Adrenal gland (tissue), 12 donors: ENCODE measurements around the gene MUC2. TPM values are rescaled to one million over a fixed set of nuclear protein-coding genes. Genes with fewer than 3 reads are reported as not detected.

ENCODE experiments used
- DNase-seq, 7 donors: peaks; one replicate each; pipeline ENCODE4 v3.0.0-alpha.2; 2019 to 2020
- H3K27ac ChIP-seq, 5 donors: fragments of 200-600 bp; sonication (generic) in 4 of 5; 1 replicate in 3 of 5; 2 replicates in 2 of 5; pipeline versions ENCODE4 v1.5.1 to v1.8.0; 2016 to 2020; ENCODE audit warnings: mild to moderate bottlenecking in 1 of 5
- H3K27me3 ChIP-seq: fragments of 200-600 bp; 2 replicates; pipeline ENCODE4 v1.8.0; 2021
- H3K36me3 ChIP-seq, 2 donors: fragments of 200-600 bp; replicated peaks in 1 of 2; 1 replicate in 1 of 2; 2 replicates in 1 of 2; pipeline versions ENCODE4 v1.5.1 to v1.8.0; 2018 to 2022
- H3K4me1 ChIP-seq, 2 donors: fragments of 200-600 bp; replicated peaks in 1 of 2; 1 replicate in 1 of 2; 2 replicates in 1 of 2; pipeline versions ENCODE4 v1.5.1 to v1.8.0; 2018 to 2021
- H3K4me3 ChIP-seq, 4 donors: fragments of 200-600 bp; sonication (generic) in 3 of 4; one replicate each; pipeline ENCODE4 v1.5.1; 2016 to 2018
- H3K9me3 ChIP-seq, 3 donors: fragments of 200-600 bp; sonication (generic) in 1 of 3; replicated peaks in 1 of 3; 1 replicate in 2 of 3; 2 replicates in 1 of 3; pipeline versions ENCODE4 v1.5.1 to v1.8.0; 2016 to 2021
- POLR2A ChIP-seq, 2 donors: fragments of 450-650 bp; IDR thresholded peaks; one replicate each; pipeline ENCODE4 v1.6.1; 2017; ENCODE audit warnings: antibody characterized with exemption in 2 of 2, mild to moderate bottlenecking in 2 of 2, moderate library complexity in 1 of 2
- WGBS, 4 donors: extraction: QIAGEN DNeasy Blood & Tissue Kit in 2 of 4; methylation state at CpG; one replicate each; pipeline versions ENCODE4 v1.1.5 to v1.1.7; 2013 to 2017; 5-methylcytosine and 5-hydroxymethylcytosine counted together
- intact Hi-C, 2 donors: fragments of 100-400 bp; cut with DNase I; formaldehyde crosslinking; loops; one replicate each; pipeline versions ENCODE4 v1.14.1 to v1.15.0; 2022 to 2023
- polyA plus RNA-seq, 3 donors: library from polyadenylated mRNA; stranded (reverse); fragments of 200-250 nt in 2 of 3; fragments of 350-450 nt in 1 of 3; fragmentation: Illumina TruSeq in 1 of 3; extraction: RNeasy Lipid Tissue Mini Kit (QIAGEN cat#74804) in 1 of 3; gene quantifications; one replicate each; pipeline ENCODE4 v1.2.3, GENCODE V29; 2013 to 2014
- total RNA-seq, 9 donors: library from RNA; depleted of rRNA in 4 of 9; stranded (reverse); fragments of >200 nt in 4 of 9; fragments of 120-200 nt in 1 of 9; fragmentation: NEBNext Ultra II Directional in 1 of 9; extraction: Animal tissue kit (Norgen Biotek cat#: 25700) in 1 of 9; gene quantifications; one replicate each; pipeline versions ENCODE4 v1.1.0 to v1.2.4, GENCODE V29; 2013 to 2023
- TF ChIP-seq, protein P1 (sequence below), 6 experiments: fragments of 450-650 bp in 4 of 6; fragments of 200-600 bp in 2 of 6; sonication (generic) in 1 of 6; IDR thresholded peaks; 1 replicate in 5 of 6; 2 replicates in 1 of 6; pipeline versions ENCODE4 v1.5.1 to v1.8.0; 2016 to 2021; ENCODE audit warnings: antibody characterized with exemption in 6 of 6, mild to moderate bottlenecking in 2 of 6, moderate library complexity in 1 of 6
- donor health status: healthy with polysubstance abuse.
- donor health status: Bipolar disorder and iron deficiency.
- donor health status: DM: yes; HTN: yes; CAD: no.
- donor health status: DM: no; HTN: no; CAD: no.
- donor health status: DM: no; HTN: no; CAD: no.
- donor health status: DM: yes; HTN: yes; CAD: no.

The MUC2 gene
- total and polyA plus RNA-seq, 12 donors = under 0.01 to 0.31 (median 0.12) TPM; not detected in 7

DNA sequence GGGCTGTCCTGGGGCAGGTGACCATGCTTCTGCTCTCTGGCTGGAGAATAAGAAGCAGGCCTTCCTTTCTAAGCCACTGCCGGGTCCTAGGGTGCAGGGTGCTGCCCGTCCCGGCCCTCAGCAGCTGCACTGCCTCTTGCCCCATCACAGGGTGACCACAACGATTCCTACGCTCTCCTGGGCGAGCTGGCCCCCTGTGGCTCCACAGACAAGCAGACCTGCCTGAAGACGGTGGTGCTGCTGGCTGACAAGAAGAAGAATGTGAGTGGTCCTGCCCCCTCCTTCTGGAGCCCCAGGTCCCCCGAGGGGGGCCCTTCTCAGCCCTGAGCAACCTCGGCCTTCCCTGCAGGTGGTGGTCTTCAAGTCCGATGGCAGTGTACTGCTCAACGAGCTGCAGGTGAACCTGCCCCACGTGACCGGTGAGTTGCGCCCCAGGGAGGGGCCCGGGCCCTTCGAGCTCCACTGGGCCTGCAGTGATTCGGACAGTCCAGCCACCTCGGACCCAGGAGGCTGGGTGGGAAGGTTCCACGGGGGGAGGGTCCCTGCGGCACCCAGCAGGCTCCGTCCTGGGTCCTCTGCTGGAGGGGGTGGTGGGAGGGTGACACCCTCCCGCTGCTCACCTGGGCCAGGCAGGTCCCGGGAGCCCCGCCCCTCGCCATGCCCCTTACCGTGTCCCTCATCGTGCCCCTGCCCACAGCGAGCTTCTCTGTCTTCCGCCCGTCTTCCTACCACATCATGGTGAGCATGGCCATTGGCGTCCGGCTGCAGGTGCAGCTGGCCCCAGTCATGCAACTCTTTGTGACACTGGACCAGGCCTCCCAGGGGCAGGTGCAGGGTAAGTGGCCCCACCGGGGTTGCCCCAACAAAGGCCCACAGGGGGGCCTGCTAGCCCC lies 8.3 kb downstream of the MUC2 start:
- intact Hi-C loops = no loop called here
- Histone ChIP-seq H3K27ac (no peak overlapping the region), H3K36me3 (no peaks in the 10 kb centered on the region), H3K9me3 (no peaks in the 10 kb centered on the region), H3K4me3 (no peak overlapping the region), H3K27me3 (no peaks in the 10 kb centered on the region), H3K4me1 (no peaks in the 10 kb centered on the region)
- TF ChIP-seq, protein P1, sequence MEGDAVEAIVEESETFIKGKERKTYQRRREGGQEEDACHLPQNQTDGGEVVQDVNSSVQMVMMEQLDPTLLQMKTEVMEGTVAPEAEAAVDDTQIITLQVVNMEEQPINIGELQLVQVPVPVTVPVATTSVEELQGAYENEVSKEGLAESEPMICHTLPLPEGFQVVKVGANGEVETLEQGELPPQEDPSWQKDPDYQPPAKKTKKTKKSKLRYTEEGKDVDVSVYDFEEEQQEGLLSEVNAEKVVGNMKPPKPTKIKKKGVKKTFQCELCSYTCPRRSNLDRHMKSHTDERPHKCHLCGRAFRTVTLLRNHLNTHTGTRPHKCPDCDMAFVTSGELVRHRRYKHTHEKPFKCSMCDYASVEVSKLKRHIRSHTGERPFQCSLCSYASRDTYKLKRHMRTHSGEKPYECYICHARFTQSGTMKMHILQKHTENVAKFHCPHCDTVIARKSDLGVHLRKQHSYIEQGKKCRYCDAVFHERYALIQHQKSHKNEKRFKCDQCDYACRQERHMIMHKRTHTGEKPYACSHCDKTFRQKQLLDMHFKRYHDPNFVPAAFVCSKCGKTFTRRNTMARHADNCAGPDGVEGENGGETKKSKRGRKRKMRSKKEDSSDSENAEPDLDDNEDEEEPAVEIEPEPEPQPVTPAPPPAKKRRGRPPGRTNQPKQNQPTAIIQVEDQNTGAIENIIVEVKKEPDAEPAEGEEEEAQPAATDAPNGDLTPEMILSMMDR (IDR thresholded peaks at IDR 0.05) = no peak
- TF ChIP-seq POLR2A (IDR thresholded peaks at IDR 0.05) = no peak
- 67 to 76% (median 70%) methylated on average over 5 to 33 of the region's 33 CpGs for WGBS, 4 donors
- peak in 1 of 7 donors; percentile 4 for DNase-seq

DNA sequence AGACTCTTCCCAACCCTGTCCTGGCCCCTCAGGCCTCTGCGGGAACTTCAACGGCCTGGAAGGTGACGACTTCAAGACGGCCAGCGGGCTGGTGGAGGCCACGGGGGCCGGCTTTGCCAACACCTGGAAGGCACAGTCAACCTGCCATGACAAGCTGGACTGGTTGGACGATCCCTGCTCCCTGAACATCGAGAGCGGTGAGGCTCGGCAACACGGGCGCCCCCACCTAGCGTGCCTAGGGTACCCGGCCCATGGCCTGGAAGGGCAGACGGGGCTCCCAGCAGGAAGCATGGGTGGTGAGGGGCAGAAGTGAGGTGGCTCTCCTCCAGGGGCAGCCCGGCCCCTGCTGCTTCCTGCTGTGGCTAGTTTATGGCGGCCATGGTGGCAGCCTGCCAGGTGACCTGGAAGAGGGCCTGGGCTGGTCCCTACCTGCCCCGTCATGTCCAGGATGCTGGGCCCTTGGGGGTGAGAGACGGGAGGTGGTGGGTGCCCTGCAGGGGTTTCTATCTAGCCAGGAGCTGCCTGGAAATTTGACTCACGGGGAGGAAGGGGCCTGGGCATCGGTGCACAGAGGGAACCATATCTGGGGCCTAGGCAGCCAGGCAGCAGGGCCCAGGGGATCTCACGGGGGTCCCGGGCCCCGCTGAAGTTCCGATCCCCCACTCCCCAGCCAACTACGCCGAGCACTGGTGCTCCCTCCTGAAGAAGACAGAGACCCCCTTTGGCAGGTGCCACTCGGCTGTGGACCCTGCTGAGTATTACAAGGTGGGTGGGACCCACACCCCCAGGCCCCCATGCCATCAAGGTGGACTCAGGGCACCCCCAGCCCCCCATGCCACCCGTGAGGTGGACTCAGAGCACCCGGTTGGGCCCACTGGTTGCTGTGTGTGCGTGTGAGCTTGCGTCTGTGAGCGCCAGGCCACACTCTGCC lies 9.2 kb downstream of the MUC2 start:
- 74 to 80% (median 76%) methylated on average over 11 to 34 of the region's 34 CpGs for WGBS, 4 donors
- H3K9me3 ChIP-seq = no peaks in the 10 kb centered on the region
- no peaks in the 10 kb centered on the region for H3K27me3 ChIP-seq
- no peak overlapping the region for H3K27ac ChIP-seq
- no peak for TF ChIP-seq POLR2A (IDR thresholded peaks at IDR 0.05)
- TF ChIP-seq, protein P1 (IDR thresholded peaks at IDR 0.05) = no peak
- no peak overlapping the region for H3K4me3 ChIP-seq
- intact Hi-C loops = no loop called here
- no peaks in the 10 kb centered on the region for H3K36me3 ChIP-seq
- H3K4me1 ChIP-seq = no peaks in the 10 kb centered on the region
- peak in 1 of 7 donors; percentile 5 for DNase-seq

DNA sequence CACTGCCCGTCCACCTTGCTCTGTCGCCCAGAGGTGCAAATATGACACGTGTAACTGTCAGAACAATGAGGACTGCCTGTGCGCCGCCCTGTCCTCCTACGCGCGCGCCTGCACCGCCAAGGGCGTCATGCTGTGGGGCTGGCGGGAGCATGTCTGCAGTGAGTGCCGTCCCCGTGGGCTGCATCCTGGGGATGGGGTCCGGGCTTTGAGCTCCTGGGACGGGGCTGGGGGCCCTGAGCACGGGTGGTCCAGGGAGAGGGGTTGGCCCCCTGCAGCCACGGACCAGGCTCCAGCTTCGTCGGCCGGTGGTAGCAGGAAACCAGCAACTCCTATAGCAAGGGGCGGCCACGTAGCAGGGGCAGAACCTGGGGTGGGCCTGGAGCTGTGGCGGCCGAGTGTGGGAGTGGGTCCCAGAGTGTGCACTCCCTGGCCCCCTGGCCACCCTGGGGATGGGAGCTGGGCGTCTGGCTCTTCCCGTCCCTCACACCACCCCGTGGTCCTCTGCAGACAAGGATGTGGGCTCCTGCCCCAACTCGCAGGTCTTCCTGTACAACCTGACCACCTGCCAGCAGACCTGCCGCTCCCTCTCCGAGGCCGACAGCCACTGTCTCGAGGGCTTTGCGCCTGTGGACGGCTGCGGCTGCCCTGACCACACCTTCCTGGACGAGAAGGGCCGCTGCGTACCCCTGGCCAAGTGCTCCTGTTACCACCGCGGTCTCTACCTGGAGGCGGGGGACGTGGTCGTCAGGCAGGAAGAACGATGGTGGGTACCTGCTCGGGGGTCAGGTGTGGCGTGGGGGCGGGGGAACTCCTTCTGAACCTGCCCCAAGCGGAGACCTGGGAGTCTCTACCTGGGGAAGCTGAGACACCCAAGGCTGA lies 10.1 kb downstream of the MUC2 start:
- no peak for TF ChIP-seq POLR2A (IDR thresholded peaks at IDR 0.05)
- TF ChIP-seq, protein P1 (IDR thresholded peaks at IDR 0.05) = no peak
- no peaks in the 10 kb centered on the region for H3K27me3 ChIP-seq
- no peaks in the 10 kb centered on the region for H3K4me1 ChIP-seq
- no peaks in the 10 kb centered on the region for H3K36me3 ChIP-seq
- no peak overlapping the region for H3K27ac ChIP-seq
- DNase-seq = peak in 1 of 7 donors; percentile 5
- no peak overlapping the region for H3K4me3 ChIP-seq
- WGBS, 4 donors = 60 to 74% (median 71%) methylated on average over 21 to 49 of the region's 49 CpGs
- H3K9me3 ChIP-seq = no peaks in the 10 kb centered on the region
- intact Hi-C loops = no loop called here
